Measurements from ENCODE around the gene TUBB8B.
"Not testable (repeated sequence)": the region's sequence is repeated elsewhere in the genome, so short reads cannot be mapped to it uniquely, and the experiment has no call there.

Gene TUBB8B

DNA sequence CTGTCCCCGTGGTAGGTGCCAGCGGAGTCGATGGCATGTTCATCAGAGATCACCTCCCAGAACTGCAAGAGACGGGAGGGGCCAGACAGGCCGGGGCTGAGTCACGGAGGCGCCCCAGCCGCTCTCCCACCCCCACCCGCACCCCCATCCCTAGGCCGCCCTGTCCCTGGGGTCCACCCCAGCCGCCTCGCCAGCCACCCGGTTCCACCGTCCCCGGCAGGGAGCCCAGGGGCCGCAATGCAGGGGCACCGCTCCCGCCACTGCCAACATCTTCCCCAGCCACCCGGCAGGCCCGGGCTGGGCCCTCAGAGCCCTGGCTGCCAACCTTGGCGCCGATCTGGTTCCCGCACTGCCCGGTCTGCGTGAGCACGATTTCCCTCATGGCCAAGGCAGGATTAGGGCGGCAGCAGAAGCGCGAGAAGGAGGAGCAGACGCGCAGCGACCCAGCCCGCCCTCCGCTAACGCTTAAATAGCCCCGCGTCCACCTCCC, at the start of gene TUBB8B:
TUBB8B (minus strand) TSS at position 440 of the 490 bp plus-strand sequence; CDS start at position 382, 58 bp downstream.
- DNase-seq, result not testable (repeated sequence)

DNA sequence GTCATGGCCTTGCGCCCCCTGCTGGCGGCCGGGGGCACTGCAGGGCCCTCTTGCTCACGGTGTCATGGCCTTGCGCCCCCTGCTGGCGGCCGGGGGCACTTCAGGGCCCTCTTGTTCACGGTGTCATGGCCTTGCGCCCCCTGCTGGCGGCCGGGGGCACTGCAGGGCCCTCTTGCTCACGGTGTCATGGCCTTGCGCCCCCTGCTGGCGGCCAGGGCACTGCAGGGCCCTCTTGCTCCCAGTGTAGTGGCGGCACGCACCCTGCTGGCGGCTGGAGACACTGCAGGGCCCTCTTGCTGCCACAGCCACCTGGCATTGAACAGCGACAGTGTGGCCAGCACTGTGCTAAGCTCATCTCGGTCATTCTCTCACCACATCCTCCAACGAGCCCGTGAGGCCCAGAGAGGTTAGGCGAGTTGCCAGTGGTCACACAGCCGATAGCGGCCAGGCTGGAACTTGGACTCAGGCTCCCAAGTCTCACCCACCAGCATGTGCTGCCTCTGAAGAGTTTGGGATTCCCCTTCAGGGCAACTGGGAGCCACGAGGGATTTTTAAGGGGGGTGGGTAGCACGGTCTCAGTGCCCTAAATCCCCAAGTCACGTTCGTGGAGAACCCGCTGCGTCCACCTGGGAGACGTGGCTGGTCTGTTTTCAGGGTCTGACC, 48.0 kb upstream of the TUBB8B start:
- DNase-seq, result not testable (repeated sequence)

DNA sequence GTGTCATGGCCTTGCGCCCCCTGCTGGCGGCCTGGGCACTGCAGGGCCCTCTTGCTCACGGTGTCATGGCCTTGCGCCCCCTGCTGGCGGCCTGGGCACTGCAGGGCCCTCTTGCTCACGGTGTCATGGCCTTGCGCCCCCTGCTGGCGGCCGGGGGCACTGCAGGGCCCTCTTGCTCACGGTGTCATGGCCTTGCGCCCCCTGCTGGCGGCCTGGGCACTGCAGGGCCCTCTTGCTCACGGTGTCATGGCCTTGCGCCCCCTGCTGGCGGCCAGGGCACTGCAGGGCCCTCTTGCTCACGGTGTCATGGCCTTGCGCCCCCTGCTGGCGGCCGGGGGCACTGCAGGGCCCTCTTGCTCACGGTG, 47.3 kb upstream of the TUBB8B start:
- not testable (repeated sequence) for DNase-seq

DNA sequence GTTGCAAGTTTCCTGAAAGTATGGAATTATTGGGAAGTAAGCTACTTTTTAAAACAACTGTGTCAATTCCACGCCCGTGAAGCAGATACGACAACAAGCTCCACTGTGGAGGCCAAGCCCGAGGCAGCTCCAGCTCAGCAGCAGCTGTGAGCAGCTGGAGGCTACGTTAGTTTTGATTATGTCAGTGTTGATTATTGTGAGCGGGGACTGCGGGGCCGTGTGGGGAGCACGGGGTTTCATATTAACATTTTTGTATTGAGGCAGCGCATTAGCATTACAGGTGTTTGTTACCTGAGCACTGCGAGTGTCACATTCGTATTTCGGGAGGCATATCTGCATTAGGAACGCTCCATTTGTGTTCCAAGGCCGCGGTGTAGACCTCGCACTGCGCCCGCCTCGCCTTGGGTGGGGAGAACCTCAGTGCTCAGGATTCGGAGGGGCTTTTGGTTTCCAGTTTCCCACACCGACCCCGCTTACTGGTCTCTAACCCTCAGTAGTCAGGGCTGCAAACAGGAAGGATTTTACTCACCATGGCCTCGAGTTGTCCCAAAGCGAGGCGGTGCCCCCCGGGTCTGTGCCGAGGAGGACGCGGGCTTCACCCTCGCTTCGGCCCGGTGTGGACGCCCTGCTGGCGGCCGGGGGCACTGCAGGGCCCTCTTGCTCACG, 46.8 kb upstream of the TUBB8B start:
- DNase-seq, result not testable (repeated sequence)

DNA sequence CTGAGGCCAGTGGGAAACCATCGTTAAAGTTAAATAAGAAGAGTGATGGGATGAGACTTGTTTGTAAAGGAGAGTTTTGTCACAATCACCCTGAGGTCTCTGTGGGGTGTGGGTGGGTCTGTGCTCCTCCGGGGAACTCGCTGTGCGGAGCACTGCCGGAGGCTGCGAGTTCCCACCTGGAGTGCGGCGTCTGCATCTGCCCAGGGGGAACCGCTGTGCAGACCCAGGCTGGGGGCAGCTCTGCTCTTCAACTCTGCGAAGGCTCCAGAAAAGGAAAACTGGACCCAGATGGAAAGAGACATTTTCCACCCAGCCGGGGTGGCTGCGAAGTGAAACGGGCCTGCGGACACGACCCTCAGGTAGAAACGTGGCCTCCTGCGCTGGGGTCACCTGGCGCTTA, 46.2 kb upstream of the TUBB8B start:
- DNase-seq, result not testable (repeated sequence)

DNA sequence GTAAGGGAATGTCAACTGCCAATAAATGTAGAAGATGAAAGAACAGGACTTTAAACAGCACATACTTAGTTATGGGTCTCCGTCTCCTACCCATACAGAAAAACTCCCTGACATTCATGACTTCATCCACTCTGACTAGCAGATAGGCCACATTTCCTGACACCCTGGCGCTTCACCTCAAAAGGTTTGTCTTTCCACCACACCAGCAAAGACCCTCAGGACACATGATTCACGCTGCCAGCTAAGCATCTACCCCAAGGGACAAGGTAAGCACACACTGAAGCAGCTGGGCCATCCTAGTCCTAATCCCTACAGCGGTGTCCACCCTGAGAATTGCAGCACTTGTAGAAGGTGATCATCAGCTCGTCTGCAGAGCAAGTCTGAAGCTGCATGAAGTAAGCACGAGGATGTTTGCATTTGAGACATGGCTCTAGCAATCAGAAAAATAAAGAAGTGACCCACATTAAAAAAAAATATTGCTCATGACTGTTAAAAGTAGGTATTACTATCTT, 44.5 kb upstream of the TUBB8B start:
- not testable (repeated sequence) for DNase-seq

DNA sequence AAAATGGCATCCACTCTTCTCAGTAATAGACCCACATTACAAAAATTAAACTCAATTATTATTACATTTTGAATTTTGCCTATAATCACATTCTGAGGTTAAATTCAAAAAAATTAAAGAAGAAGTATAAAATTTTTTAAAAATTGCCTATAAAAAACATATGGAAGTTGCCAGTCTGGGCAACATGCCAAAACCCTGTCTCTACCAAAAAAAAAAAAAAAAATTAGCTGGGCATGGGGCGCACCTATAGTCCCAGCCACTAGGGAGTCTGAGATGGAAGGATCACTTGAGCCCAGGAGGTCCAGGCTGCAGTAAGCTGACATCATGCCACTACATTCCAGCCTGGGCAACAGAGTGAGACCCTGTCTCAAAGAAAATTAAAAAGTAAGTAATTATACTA, 42.1 kb upstream of the TUBB8B start:
- not testable (repeated sequence) for DNase-seq

DNA sequence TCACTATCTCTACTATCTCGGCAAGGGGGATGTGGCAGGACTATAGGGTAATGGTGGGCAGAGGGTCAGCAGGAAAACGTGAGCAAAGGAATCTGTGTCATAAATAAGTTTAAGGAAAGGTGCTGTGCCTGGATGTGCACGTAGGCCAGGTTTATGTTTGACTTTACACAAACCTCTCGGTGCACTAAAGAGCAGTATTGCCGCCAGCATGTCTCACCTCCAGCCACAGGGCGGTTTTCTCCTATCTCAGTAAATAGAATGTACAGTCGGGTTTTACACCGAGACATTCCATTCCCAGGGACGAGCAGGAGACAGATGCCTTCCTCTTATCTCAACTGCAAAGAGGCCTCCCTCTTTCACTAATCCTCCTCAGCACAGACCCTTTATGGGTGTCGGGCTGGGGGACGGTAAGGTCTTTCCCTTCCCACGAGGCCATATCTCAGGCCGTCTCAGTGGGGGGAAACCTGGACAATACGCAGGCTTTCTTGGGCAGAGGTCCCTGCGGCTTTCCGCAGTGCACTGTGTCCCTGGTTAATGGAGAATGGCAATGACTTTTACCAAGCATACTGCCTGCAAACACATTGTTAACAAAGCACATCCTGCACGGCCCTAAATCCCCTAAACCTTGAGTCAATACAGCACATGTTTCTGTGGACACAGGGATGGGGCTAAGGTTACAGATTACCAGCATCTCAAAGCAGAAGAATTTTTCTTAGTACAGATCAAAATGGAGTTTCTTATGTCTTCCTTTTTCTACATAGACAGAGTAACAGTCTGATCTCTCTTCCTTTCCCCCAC, 41.2 kb upstream of the TUBB8B start:
- not testable (repeated sequence) for DNase-seq

DNA sequence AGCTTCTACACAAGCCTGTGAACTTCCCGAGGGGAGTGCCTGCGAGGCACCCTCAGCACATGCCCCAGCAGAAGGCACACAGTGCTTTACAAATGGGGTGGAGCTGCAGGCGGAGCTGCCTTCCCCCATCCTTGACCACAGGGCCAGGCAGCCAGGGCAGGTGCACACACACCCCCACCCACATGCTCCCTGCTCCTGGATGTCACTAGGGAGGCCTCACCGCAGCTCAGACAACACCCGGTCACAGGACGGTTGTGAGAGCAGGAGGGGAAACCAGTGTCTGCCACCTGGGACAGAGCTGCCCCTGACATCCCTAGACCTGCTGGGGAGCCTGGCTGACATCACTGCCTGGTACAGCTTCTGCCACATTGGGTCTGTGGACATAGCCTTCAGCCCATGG, 39.7 kb upstream of the TUBB8B start:
- not testable (repeated sequence) for DNase-seq

DNA sequence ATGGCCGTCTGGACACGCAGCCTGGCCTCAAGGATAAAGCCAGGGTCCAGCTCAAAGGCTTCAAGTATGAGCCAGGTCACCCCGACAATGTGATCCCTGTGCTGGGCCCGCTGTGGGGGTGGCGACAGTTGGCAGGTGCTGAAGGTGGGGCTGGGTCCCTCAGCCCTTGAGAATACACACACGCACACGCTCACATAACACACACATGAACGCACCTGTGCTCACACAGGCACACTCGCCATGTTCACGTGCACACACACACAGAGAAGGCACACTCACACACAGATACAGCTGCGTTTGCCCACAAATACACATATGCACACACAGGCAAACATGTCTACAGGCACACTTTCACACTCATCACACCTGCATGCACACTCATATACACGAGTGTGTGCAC, 35.4 kb upstream of the TUBB8B start:
- not testable (repeated sequence) for DNase-seq

DNA sequence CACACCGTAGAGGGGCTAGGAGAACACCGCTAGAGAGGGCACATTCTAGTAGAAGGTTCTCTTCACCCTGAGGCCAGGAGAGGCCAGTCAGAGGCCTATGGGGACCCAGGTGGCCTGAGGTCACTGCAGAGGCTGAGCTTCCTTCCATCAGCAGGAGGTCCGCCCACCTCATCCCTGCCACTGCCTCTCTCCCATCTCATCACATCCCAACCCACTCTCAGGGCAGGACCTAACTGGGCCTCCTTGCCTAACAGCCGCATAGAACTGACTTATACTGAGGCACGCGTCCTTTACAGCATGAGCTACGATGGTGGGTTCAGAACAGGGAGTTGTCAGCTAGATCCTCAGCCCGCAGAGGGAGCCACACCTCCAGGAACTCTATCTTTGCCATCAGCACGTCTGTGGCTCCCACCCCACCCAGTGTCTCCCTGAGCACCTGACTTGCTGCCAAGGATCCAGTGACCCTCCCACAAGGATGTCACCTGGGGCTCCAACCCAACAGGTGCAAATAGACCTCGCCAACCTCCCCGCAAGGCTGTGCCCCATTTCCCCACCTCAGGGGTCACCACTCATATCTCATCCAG, 33.3 kb upstream of the TUBB8B start:
- not testable (repeated sequence) for DNase-seq

DNA sequence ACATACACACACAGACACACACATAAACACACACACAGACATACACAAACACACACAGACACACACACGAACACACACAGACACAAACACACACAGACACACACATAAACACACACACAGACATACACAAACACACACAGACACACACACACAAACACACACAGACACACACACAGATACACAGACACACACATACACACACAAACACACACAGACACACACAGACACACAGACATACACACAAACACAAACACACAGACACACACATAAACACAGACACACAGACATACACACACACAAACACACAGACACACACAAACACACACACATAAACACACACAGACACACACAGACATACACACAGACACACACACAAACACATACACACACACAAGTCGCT, 31.5 kb upstream of the TUBB8B start:
- DNase-seq, result not testable (repeated sequence)

DNA sequence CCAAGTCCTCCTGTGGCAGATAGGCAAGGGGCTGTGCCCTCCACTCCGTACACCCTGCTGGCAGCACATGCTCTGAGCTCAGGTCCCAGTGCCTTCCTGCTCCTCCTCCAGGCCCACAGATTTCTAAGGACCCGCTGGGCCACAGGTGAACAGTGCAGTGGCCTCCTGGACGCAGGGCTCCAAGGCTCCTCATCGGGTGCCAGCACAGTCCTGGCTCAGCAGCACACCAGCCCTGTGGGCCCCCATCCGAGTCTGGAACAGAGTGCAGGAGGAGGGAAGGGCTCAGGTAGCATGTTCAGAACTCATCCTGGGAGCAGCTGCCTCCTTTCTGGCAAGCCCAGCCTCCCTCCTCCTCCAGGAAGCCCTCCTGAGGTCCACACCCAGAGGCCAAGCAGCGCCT, 30.8 kb upstream of the TUBB8B start:
- DNase-seq, result not testable (repeated sequence)

DNA sequence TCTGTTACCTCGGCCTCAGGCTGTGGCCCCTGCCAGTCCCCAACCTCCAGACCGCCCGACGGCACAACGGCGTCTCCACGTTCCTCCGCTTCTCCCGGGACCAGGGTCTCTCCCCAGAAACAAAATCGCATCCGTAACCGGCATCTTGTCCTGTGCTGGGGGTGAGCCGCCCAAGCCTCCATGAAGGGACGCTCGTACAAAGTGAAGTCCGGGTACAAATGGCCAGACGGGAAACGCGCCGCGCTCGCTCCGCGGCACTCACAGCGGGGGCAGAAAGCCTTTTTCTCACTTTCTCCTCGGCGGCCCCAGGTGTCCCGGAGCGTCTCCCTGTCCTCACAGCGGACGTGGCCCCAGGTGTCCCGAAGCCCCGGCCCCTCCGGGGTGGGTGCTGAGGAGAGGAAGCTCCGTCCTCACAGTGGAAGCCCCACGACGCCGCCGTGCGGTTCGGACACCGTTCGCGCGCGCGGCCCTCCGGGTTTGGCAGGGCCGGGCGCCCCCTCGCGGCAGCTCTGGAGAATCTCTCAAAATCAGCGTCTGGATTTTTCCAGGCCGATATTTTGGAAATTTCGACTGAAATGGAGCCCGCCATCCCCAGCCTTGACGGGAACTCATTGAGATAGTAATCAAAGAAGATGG, 26.2 kb upstream of the TUBB8B start:
- DNase-seq, result not testable (repeated sequence)

DNA sequence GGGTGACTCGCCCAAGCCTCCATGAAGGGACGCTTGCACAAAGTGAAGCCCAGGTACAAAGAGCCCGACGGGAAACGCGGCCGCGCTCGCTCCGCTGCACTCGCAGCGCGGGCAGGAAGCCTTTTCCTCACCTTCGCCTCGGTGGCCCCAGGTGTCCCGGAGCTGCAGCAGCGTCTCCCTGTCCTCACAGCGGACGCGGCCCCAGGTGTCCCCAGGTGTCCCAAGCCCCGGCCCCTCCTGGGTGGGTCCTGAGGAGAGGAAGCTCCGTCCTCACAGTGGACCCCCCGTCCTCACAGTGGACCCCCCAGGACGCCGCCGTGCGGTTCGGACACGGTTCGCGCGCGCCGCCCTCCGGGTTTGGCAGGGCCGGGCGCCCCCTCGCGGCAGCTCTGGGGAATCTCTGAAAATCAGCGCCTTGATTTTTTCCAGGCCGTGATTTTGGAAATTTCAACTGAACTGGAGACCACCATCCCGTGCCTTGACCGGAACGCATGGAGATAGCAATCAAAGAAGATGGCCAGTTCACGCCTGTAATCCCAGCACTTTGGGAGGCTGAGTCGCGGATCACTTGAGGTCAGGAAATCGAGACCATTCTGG, 23.9 kb upstream of the TUBB8B start:
- not testable (repeated sequence) for DNase-seq

DNA sequence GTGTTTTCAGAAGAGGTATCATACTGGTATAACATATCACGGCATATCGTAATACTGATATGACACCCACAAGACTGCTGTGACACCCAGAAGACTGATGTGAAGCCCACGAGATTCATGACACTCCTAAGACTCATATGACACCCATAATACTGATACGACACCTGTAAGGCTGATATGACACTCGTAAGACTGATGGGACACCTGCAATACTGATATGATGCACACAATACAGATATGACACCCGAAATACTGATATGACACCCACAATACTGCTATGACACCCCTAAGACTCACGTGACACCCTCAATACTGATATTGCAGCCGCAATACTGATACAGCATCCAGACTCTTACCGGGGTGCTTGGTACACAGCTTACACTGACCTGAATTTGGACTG, 18.3 kb upstream of the TUBB8B start:
- DNase-seq, result not testable (repeated sequence)

DNA sequence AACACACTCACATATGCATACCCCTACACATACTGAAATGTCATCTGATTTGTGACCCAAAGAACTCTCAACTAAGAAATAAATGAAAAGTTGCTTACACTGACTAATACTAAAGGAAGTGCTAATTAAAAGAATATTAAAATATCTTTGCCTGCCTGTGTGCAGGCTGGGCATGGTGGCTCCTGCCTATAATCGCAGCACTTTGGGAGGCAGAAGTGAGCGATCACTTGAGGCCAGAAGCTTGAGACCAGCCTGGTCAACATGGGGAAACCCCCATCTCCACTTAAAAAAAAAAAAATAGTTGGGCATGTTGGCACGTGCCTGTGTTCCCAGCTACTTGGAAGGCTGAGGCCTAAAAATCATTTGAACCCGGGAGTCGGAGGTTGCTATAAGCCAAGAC, 14.9 kb upstream of the TUBB8B start:
- not testable (repeated sequence) for DNase-seq

DNA sequence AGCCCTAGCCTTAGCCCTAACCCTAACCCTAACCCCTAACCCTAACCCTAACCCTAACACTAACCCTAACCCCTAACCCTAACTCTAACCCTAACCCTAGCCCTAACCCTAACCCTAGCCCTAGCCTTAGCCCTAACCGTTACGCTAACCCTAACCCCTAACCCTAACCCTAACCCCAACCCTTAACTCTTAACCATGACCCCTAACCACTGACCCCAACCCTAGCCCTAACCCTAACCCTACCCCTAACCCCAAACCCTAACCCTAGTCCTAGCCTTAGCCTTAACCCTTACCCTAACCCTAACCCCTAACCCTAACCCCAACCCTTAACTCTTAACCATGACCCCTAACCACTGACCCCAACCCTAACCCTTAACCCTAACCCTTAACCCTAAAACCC, 14.2 kb upstream of the TUBB8B start:
- DNase-seq, result not testable (repeated sequence)

DNA sequence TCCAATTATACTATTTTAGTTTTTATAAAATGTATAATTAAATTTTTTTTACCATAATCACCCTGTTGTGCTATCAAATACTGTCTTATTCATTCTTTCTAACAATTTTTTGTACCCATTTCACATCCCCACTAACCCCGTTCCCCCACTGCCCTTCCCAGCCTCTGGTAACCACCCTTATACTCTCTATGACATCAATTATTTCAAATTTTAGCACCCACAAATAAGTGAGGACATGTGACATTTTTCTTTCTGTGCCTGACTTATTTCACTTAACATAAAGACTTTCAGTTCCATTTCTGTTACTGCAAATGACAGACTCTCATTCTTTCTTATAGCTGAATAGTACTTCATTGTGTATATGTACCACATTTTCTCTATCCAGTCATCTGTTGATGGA, 5.0 kb upstream of the TUBB8B start:
- DNase-seq, result not testable (repeated sequence)

DNA sequence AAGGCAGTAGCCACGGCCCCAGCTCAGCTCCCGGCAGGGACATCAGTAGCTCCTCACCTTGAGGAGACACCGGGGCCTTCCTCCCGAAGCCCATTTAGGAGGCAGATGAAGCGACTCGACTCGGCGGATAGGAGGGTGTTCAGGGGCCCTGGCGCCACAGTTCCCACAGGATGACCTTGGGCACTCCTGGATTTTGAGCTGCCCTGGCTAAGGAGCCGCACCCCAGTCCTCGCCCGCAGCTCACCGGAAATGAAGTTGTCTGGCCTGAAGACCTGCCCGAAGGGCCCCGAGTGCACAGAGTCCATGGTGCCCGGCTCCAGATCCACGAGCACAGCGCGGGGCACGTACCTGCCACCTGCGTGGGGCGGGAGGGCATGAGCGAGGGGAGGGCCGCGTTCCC, 719 bp downstream of the TUBB8B start:
- DNase-seq, result not testable (repeated sequence)

DNA sequence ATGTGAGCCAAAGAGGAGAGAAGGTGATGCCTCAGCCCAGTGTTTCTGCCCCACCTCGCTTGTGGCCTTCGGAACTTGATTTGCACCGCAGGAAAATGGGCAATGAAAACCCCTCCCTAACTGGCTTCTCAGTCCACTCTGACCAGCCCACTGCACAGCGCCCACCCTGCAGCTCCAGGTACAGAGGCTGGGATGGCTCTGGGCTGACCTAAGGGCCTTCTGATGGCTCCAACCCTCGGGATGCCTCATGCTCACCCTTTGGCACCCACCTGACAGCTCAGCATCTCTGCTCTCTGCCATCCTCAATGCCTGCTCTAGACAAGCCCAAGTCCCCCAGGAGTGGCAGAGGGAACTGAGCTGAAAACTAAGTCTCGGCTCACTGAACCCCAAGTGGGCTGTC, 36.2 kb downstream of the TUBB8B start:
- DNase-seq, result not testable (repeated sequence)

DNA sequence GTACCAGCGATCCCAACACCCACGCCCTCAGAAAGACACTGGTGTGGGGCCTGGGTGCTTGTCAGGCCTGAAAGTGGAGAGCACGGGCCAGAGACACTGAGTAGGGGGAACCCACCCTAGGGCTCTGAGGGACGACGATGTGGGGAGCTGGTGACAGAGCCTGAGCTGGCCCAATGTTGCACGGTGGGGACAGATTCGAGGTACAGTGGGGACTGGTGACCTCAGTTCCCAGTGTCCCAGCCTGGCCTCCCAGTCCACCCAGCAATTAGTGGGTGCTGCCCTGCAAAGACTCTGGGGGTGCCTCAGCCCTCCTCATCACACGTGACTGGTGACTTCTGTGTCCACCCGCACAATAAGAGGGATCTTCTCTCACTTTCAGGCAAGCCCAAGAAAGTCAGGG, 36.6 kb downstream of the TUBB8B start:
- not testable (repeated sequence) for DNase-seq

All from retina (tissue), 1 donor.